Upper lobe of left lung (tissue), 4 donors: ENCODE data around the gene ZNF488.

Experiments
- CTCF ChIP-seq, 6 experiments: fragments of 450-650 bp in 4 of 6; fragments of 200-600 bp in 2 of 6; sonication (generic) in 2 of 6; IDR thresholded peaks; one replicate each; pipeline ENCODE4 v1.5.1; 2016 to 2019; ENCODE audit warnings: antibody characterized with exemption in 6 of 6
- EP300 ChIP-seq, 4 donors: sonication (generic); formaldehyde crosslinking; IDR thresholded peaks; one replicate each; pipeline ENCODE4 v1.5.1; 2017; ENCODE audit warnings: antibody characterized with exemption in 4 of 4, control low read depth in 2 of 4
- POLR2A ChIP-seq, 4 donors: fragments of 450-650 bp; IDR thresholded peaks; one replicate each; pipeline ENCODE4 v1.5.1; 2016 to 2017; ENCODE audit warnings: antibody characterized with exemption in 4 of 4, mild to moderate bottlenecking in 2 of 4
- POLR2AphosphoS5 ChIP-seq, 2 donors: sonication (generic); formaldehyde crosslinking; IDR thresholded peaks; one replicate each; pipeline ENCODE4 v1.5.1; 2017; ENCODE audit warnings: antibody characterized with exemption in 2 of 2

- TF ChIP-seq POLR2A (IDR thresholded peaks at IDR 0.05) (no peak), CTCF (IDR thresholded peaks at IDR 0.05) (no peak), POLR2AphosphoS5 (IDR thresholded peaks at IDR 0.05) (no peak), EP300 (IDR thresholded peaks at IDR 0.05) (no peak)
Observed at GRCh38 chr10:47354165-47354564, 29.9 kb downstream of the ZNF488 start.
